ENCODE results near the gene RNF8.
"Not testable (repeated sequence)": the region's sequence is repeated elsewhere in the genome, so short reads cannot be mapped to it uniquely, and the experiment has no call there.

RNF8 gene

GRCh38 chr6:37382994-37383765 is 29.4 kb downstream of the RNF8 start:
- H3K4me3 ChIP-seq (ENCODE audit: low read length) = no peak overlapping the region
- H3K9me3 ChIP-seq (replicated peaks; ENCODE audit: low read length) = no peaks in the 10 kb centered on the region
- no peaks in the 10 kb centered on the region for H3K27me3 ChIP-seq (ENCODE audit: control insufficient read depth, insufficient read depth, low read length)
- H3K4me2 ChIP-seq (ENCODE audit: low read length) = no peak overlapping the region
- no peak overlapping the region for H3K9ac ChIP-seq (ENCODE audit: low read depth, low read length)
- H3K4me1 ChIP-seq (ENCODE audit: control insufficient read depth, insufficient read depth, low read length) = no peaks in the 10 kb centered on the region
- H3K36me3 ChIP-seq (ENCODE audit: insufficient read depth, low read length) = peaks cover 37% of the 10 kb centered on the region

- Histone ChIP-seq H3K27me3 (ENCODE audit: control insufficient read depth, insufficient read depth, low read length) (no peaks in the 10 kb centered on the region), H3K9me3 (replicated peaks; ENCODE audit: low read length) (no peaks in the 10 kb centered on the region), H3K4me3 (ENCODE audit: low read length) (no peak overlapping the region), H3K4me1 (ENCODE audit: control insufficient read depth, insufficient read depth, low read length) (no peaks in the 10 kb centered on the region), H3K9ac (ENCODE audit: low read depth, low read length) (no peak overlapping the region), H3K4me2 (ENCODE audit: low read length) (no peak overlapping the region), H3K36me3 (ENCODE audit: insufficient read depth, low read length) (peaks cover 50% of the 10 kb centered on the region)
Observed at GRCh38 chr6:37388578-37388977, 34.8 kb downstream of the RNF8 start.

DNA sequence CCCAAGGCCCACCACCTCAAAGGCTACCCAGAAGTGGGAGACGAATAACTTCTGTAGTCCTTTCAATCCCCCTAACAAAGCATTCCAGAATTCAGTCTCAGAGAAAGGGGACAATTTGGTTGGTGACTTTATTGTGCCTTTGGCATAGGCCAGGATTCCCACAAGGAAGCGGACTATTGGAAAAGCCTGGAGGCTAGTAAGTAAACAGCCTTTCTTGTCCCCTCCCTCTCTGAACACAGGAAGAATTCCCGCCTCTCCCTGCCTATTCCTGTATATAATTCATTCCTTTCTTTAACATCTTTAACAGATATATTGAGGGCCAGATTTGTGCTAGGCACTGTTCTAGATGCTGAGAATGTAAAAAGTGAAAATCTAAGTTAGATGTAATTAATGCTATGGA is 36.1 kb downstream of the RNF8 start:
- Histone ChIP-seq H3K27me3 (ENCODE audit: control insufficient read depth, insufficient read depth, low read length) (no peaks in the 10 kb centered on the region), H3K4me3 (ENCODE audit: low read length) (no peak overlapping the region), H3K9ac (ENCODE audit: low read depth, low read length) (no peak overlapping the region), H3K4me1 (ENCODE audit: control insufficient read depth, insufficient read depth, low read length) (no peaks in the 10 kb centered on the region), H3K9me3 (replicated peaks; ENCODE audit: low read length) (no peaks in the 10 kb centered on the region), H3K4me2 (ENCODE audit: low read length) (no peak overlapping the region), H3K36me3 (ENCODE audit: insufficient read depth, low read length) (peaks cover 47% of the 10 kb centered on the region)

DNA sequence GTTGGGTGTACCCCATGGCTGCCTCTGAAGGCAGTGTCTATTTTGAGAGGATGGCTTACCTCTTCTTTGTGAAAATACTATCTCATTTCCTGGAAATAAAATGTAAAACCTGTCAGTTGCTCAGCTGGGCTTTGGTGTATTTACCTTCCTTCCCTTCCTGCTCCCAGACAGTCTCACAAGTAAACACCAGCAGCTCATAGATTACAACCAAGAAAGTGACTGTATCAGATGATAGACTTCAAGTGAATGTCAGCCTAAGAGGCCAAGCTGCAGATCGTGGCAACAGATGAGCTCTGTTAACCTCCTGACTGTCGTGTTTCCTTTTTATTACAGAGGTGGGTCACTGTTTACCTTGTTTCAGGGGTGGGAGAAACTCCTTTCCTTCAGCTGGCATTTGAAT is 37.3 kb downstream of the RNF8 start:
- Histone ChIP-seq H3K36me3 (ENCODE audit: insufficient read depth, low read length) (peaks cover 45% of the 10 kb centered on the region), H3K4me3 (ENCODE audit: low read length) (no peak overlapping the region), H3K9me3 (replicated peaks; ENCODE audit: low read length) (no peaks in the 10 kb centered on the region), H3K9ac (ENCODE audit: low read depth, low read length) (no peak overlapping the region), H3K27me3 (ENCODE audit: control insufficient read depth, insufficient read depth, low read length) (no peaks in the 10 kb centered on the region), H3K4me1 (ENCODE audit: control insufficient read depth, insufficient read depth, low read length) (no peaks in the 10 kb centered on the region), H3K4me2 (ENCODE audit: low read length) (no peak overlapping the region)

DNA sequence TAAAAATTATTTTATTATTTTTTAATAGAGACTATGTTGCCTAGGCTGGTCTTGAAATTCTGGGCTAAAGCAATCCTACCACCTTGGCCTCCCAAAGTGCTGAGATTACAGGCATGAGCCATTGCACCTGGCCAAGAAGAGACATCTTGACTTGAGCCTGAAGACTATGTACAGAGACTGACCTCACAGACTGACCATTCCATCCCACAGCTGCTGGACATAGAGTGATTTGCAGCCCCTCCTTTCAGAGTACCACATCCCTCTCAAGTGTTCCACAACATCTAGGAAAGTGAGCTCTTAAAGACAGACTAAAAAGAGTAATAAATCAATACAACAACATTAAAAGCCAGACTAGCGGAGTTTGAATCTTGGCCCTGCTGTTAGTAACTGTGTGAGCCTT is 39.0 kb downstream of the RNF8 start:
- H3K9ac ChIP-seq (ENCODE audit: low read depth, low read length) = no peak overlapping the region
- no peaks in the 10 kb centered on the region for H3K4me1 ChIP-seq (ENCODE audit: control insufficient read depth, insufficient read depth, low read length)
- H3K9me3 ChIP-seq (replicated peaks; ENCODE audit: low read length) = no peaks in the 10 kb centered on the region
- H3K36me3 ChIP-seq (ENCODE audit: insufficient read depth, low read length) = peaks cover 34% of the 10 kb centered on the region
- no peak overlapping the region for H3K4me3 ChIP-seq (ENCODE audit: low read length)
- no peak overlapping the region for H3K4me2 ChIP-seq (ENCODE audit: low read length)
- H3K27me3 ChIP-seq (ENCODE audit: control insufficient read depth, insufficient read depth, low read length) = no peaks in the 10 kb centered on the region

GRCh38 chr6:37393381-37393929 is 39.7 kb downstream of the RNF8 start:
- Histone ChIP-seq H3K9me3 (replicated peaks; ENCODE audit: low read length) (no peaks in the 10 kb centered on the region), H3K36me3 (ENCODE audit: insufficient read depth, low read length) (peaks cover 34% of the 10 kb centered on the region), H3K9ac (ENCODE audit: low read depth, low read length) (no peak overlapping the region), H3K4me3 (ENCODE audit: low read length) (no peak overlapping the region), H3K27me3 (ENCODE audit: control insufficient read depth, insufficient read depth, low read length) (no peaks in the 10 kb centered on the region), H3K4me1 (ENCODE audit: control insufficient read depth, insufficient read depth, low read length) (no peaks in the 10 kb centered on the region), H3K4me2 (ENCODE audit: low read length) (no peak overlapping the region)

- Histone ChIP-seq H3K9ac (ENCODE audit: low read depth, low read length) (no peak overlapping the region), H3K4me3 (ENCODE audit: low read length) (no peak overlapping the region), H3K27me3 (ENCODE audit: control insufficient read depth, insufficient read depth, low read length) (peaks cover 8% of the 10 kb centered on the region), H3K9me3 (replicated peaks; ENCODE audit: low read length) (no peaks in the 10 kb centered on the region), H3K4me2 (ENCODE audit: low read length) (no peak overlapping the region), H3K36me3 (ENCODE audit: insufficient read depth, low read length) (peaks cover 16% of the 10 kb centered on the region), H3K4me1 (ENCODE audit: control insufficient read depth, insufficient read depth, low read length) (no peaks in the 10 kb centered on the region)
Observed at GRCh38 chr6:37396571-37397180, 42.9 kb downstream of the RNF8 start.

DNA sequence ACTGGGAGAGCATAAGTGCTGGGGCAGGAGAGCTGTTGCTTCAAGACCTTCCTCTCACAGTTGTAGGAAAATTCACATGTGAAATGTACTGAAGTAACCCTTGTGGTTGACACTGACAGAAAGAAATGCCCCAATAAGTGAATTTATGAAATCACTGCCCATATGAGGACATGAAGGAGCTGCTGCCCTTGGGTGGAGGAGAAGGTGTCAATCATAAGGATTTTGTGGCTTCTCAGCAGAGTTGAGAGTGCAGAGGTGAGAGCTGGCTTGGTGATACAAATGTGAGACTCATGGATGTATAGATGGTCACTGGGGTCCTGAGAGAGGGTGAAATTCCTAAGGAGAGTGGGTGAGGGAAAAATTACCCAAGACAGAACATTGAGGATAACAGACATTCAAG is 45.3 kb downstream of the RNF8 start:
- H3K27me3 ChIP-seq (ENCODE audit: control insufficient read depth, insufficient read depth, low read length) = peaks cover 8% of the 10 kb centered on the region
- no peaks in the 10 kb centered on the region for H3K36me3 ChIP-seq (ENCODE audit: insufficient read depth, low read length)
- no peaks in the 10 kb centered on the region for H3K4me1 ChIP-seq (ENCODE audit: control insufficient read depth, insufficient read depth, low read length)
- no peaks in the 10 kb centered on the region for H3K9me3 ChIP-seq (replicated peaks; ENCODE audit: low read length)
- no peak overlapping the region for H3K9ac ChIP-seq (ENCODE audit: low read depth, low read length)
- H3K4me2 ChIP-seq (ENCODE audit: low read length) = no peak overlapping the region
- no peak overlapping the region for H3K4me3 ChIP-seq (ENCODE audit: low read length)

- H3K4me1 ChIP-seq (ENCODE audit: control insufficient read depth, insufficient read depth, low read length) = no peaks in the 10 kb centered on the region
- H3K36me3 ChIP-seq (ENCODE audit: insufficient read depth, low read length) = no peaks in the 10 kb centered on the region
- no peak overlapping the region for H3K4me2 ChIP-seq (ENCODE audit: low read length)
- no peak overlapping the region for H3K4me3 ChIP-seq (ENCODE audit: low read length)
- H3K9ac ChIP-seq (ENCODE audit: low read depth, low read length) = no peak overlapping the region
- H3K27me3 ChIP-seq (ENCODE audit: control insufficient read depth, insufficient read depth, low read length) = peaks cover 8% of the 10 kb centered on the region
- H3K9me3 ChIP-seq (replicated peaks; ENCODE audit: low read length) = no peaks in the 10 kb centered on the region
Observed at GRCh38 chr6:37399795-37400490, 46.2 kb downstream of the RNF8 start.

GRCh38 chr6:37401658-37402057 is 47.9 kb downstream of the RNF8 start:
- peaks cover 11% of the 10 kb centered on the region for H3K27me3 ChIP-seq (ENCODE audit: control insufficient read depth, insufficient read depth, low read length)
- not testable (repeated sequence) for H3K4me3 ChIP-seq (ENCODE audit: low read length); H3K9me3 ChIP-seq (replicated peaks; ENCODE audit: low read length); H3K36me3 ChIP-seq (ENCODE audit: insufficient read depth, low read length); H3K9ac ChIP-seq (ENCODE audit: low read depth, low read length); H3K4me2 ChIP-seq (ENCODE audit: low read length); H3K4me1 ChIP-seq (ENCODE audit: control insufficient read depth, insufficient read depth, low read length)

DNA sequence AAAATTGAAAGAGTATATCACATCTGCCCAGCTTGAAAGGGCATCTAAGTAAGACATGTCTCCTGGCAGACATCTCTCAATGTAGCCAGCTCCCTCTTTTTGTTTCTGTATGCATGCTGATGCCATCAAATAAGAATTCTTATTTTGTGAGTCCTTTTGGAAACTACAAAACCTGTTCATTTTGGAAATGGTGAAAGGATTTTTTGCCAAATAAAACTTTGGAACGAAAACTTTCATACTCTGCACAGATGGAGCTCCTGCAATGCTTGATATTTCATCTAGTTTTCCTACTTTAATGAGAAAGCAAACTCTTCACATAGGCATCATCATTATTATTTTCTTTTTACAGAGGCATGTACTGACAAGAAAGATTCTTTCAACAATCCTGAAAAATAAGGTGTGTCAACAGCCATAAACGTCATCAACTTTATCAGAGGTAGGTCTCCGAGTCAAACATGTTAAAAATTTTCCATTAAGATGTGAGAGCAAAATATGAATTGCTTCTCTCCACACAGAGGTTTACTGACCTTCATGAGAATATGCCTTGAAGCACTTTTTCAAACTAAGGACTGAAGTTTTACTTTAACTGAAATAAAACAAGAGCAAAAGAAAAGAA is 53.1 kb downstream of the RNF8 start:
- H3K4me1 ChIP-seq (ENCODE audit: control insufficient read depth, insufficient read depth, low read length) = no peaks in the 10 kb centered on the region
- H3K4me3 ChIP-seq (ENCODE audit: low read length) = no peak overlapping the region
- H3K36me3 ChIP-seq (ENCODE audit: insufficient read depth, low read length) = no peaks in the 10 kb centered on the region
- H3K27me3 ChIP-seq (ENCODE audit: control insufficient read depth, insufficient read depth, low read length) = peaks cover 35% of the 10 kb centered on the region
- H3K4me2 ChIP-seq (ENCODE audit: low read length) = no peak overlapping the region
- H3K9me3 ChIP-seq (replicated peaks; ENCODE audit: low read length) = no peaks in the 10 kb centered on the region
- H3K9ac ChIP-seq (ENCODE audit: low read depth, low read length) = no peak overlapping the region
